GM12878 (cell line): ENCODE results near the gene MDC1.

Experiments
- BACH1 ChIP-seq: fragments of 450-650 bp; IDR thresholded peaks from 2 replicates; pipeline ENCODE4 v1.6.1; 2017; ENCODE audit warnings: mild to moderate bottlenecking, borderline replicate concordance
- CTCF ChIP-seq, 3 experiments: IDR thresholded peaks in 2 of 3; conservative IDR thresholded peaks in 1 of 3; 2 replicates each; pipeline ENCODE4 v1.5.1; 2011; ENCODE audit warnings: low read depth in 3 of 3, low read length in 3 of 3, mild to moderate bottlenecking in 3 of 3, control low read depth in 2 of 3, moderate library complexity in 2 of 3, inconsistent platforms in 1 of 3, mixed read lengths in 1 of 3; ENCODE audit not compliant: control insufficient read depth in 2 of 3, insufficient read depth in 1 of 3; ENCODE audit errors: extremely low read depth in 1 of 3
- NKRF ChIP-seq: fragments of 450-650 bp; conservative IDR thresholded peaks from 2 replicates; pipeline ENCODE4 v1.6.1; 2017; ENCODE audit warnings: mild to moderate bottlenecking, moderate library complexity
- NRF1 ChIP-seq: conservative IDR thresholded peaks from 2 replicates; pipeline ENCODE4 v1.6.1; 2011; ENCODE audit warnings: mild to moderate bottlenecking, low read depth, low read length, improper control_type of control experiment
- POLR2AphosphoS2 ChIP-seq: IDR thresholded peaks from 2 replicates; pipeline ENCODE4 v1.6.1; 2011; ENCODE audit warnings: low read depth, mild to moderate bottlenecking, low read length, improper control_type of control experiment, moderate library complexity
- TAF1 ChIP-seq: IDR thresholded peaks from 2 replicates; pipeline ENCODE4 v1.6.1; 2011; ENCODE audit warnings: mild to moderate bottlenecking, low read depth, low read length, borderline replicate concordance

GRCh38 chr6:30685157-30686008, 31.7 kb downstream of the MDC1 start:
- TF ChIP-seq BACH1 (no peak), NKRF (no peak), CTCF (IDR thresholded peaks at IDR 0.05 in 2 of 3, conservative IDR thresholded peaks at IDR 0.05 in 1 of 3; ENCODE audit: control insufficient read depth in 2 of 3, extremely low read depth in 1 of 3, insufficient read depth in 1 of 3, low read depth in 3 of 3, low read length in 3 of 3) (peak; percentile 35 to 46 (median 36); a peak in 4 of 6 replicates), POLR2AphosphoS2 (no peak), NRF1 (no peak), TAF1 (no peak)
